Activated CD4-positive, alpha-beta T cell treated with anti-CD3 and anti-CD28 coated beads for 24 hours (primary cell): Measurements from ENCODE around the gene ABHD13.

Experiments used
- DNase-seq, 2 donors: peaks; one replicate each; pipeline ENCODE4 v3.0.0-alpha.2; 2020; ENCODE audit warnings: low read depth in 2 of 2

Gene ABHD13

DNA sequence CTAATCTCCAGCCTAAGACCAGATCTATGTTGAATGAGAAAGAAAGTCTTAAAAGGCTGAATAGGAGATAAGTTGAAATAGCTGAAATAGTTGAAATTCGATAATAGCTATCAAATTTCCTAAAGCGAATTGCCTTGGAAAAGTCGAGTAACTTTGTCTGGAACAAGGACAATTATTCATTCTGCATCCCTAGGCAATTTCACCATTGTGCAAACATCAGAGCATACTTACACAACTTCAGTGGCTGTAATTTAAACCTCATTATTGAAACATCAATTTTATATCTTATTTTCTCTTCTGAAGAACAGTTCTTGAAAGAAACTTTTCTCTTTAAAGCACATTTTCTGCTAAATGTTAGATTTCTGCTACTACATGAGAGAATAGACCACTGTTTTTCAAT lies 64.9 kb downstream of the ABHD13 start:
- no peak for DNase-seq
